Heart left ventricle (tissue), 13 donors: ENCODE data around the gene CMC2.

Source experiments
- POLR2A ChIP-seq, 2 donors: fragments of 450-650 bp; IDR thresholded peaks; one replicate each; pipeline ENCODE4 v1.6.1; 2017; ENCODE audit warnings: antibody characterized with exemption in 2 of 2, mild to moderate bottlenecking in 2 of 2, moderate library complexity in 2 of 2
- TF ChIP-seq, protein P1 (sequence below), 12 donors: fragments of 200-600 bp; sonication (generic) in 4 of 12; IDR thresholded peaks; one replicate each; pipeline versions ENCODE4 v1.5.0 to v1.8.0; 2018 to 2022; ENCODE audit warnings: antibody characterized with exemption in 12 of 12, mild to moderate bottlenecking in 5 of 12
- donor health status: ischemic (EF 13 %, LVEDD 7.1; RV severe dilation, severe dysfunction).
- donor health status: DM: no; HTN: yes; CAD: no.
- donor health status: DM: no; HTN: no; CAD: no.
- donor health status: ischemic (EF 25% LVEDD 6.9; RV normal size, moderate dysfunction).
- donor health status: ischemic (EF 25% LVEDD 5.7; RV mildly dilated, moderate dysfunction).
- donor health status: ischemic (EF 35%, LVEDD 5.7; RV mildly dilated, moderate dysfunction).
- donor health status: nonischemic (EF 11% LVEDD 7.7; RV severe dilation, severe dysfunction).
- donor health status: DM: yes; HTN: yes; CAD: no.
- donor health status: PGD.
- donor health status: ischemic (EF 29% LVEDD 5.4; RV normal size, mild dysfunction).
- donor health status: nonischemic (EF 23%, LVEDD 6.1; RV moderate dilation, normal function).

DNA sequence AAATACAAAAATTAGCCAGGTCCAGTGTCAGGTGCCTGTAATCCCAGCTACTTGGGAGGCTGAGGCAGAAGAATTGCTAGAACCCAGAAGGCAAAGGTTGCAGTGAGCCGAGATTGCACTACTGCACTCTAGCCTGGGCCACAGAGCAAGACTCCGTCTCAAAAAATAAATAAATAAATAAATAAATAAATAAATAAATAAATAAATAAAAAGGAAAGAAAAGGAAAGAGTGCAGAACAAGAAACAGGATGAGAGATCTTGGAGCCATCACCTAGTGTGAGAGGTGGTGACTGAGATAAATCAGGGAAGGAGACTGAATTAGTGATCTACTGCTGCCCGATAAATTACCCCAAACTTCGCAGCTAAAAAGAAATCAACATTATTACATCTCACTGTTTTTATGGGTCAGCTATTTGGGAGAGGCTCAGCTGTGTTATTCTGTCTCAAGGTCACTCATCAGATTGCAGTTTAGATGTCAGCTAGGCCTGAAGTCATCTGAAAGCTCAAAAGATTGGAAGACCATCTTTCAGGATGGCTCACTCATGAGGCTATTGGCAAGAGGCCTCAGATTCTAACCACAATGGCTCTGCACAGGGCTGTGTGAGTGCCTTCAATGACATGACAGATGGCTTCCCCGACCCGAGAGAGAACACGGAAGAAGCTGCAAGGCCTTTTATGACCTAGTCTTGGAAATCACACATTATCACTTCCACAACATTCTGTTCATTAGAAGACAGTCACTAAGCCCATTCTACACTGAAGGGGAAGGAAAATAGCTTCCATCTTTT is 66.4 kb downstream of the CMC2 start:
- TF ChIP-seq, protein P1, sequence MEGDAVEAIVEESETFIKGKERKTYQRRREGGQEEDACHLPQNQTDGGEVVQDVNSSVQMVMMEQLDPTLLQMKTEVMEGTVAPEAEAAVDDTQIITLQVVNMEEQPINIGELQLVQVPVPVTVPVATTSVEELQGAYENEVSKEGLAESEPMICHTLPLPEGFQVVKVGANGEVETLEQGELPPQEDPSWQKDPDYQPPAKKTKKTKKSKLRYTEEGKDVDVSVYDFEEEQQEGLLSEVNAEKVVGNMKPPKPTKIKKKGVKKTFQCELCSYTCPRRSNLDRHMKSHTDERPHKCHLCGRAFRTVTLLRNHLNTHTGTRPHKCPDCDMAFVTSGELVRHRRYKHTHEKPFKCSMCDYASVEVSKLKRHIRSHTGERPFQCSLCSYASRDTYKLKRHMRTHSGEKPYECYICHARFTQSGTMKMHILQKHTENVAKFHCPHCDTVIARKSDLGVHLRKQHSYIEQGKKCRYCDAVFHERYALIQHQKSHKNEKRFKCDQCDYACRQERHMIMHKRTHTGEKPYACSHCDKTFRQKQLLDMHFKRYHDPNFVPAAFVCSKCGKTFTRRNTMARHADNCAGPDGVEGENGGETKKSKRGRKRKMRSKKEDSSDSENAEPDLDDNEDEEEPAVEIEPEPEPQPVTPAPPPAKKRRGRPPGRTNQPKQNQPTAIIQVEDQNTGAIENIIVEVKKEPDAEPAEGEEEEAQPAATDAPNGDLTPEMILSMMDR (IDR thresholded peaks at IDR 0.05): no peak
- no peak for TF ChIP-seq POLR2A (IDR thresholded peaks at IDR 0.05)
